VCaP (cell line): ENCODE measurements around the gene NPPC.

ENCODE experiments used
- H3K27ac ChIP-seq: fragments of 450-650 bp; 2 replicates; pipeline ENCODE4 v1.5.1; 2017
- CTCF ChIP-seq: fragments of 450-650 bp; conservative IDR thresholded peaks from 2 replicates; pipeline ENCODE4 v1.5.1; 2017; ENCODE audit warnings: mild to moderate bottlenecking, moderate library complexity

NPPC gene

GRCh38 chr2:231934441-231935206 lies 8.4 kb upstream of the NPPC start:
- TF ChIP-seq CTCF, result no peak

GRCh38 chr2:231933916-231934401 lies 7.8 kb upstream of the NPPC start:
- TF ChIP-seq CTCF, result no peak
- no peak overlapping the region for H3K27ac ChIP-seq

More at GRCh38 chr2:231934441-231935206, 8.4 kb upstream of the NPPC start:
- H3K27ac ChIP-seq, result no peak overlapping the region

GRCh38 chr2:231932985-231933915 lies 7.1 kb upstream of the NPPC start:
- no peak for TF ChIP-seq CTCF
- H3K27ac ChIP-seq, result no peak overlapping the region

- H3K27ac ChIP-seq, result no peak overlapping the region
- no peak for TF ChIP-seq CTCF
These were observed 6.4 kb upstream of the NPPC start for GRCh38 chr2:231932711-231932970.

- H3K27ac ChIP-seq, result no peak overlapping the region
- TF ChIP-seq CTCF, result no peak
These were observed 5.3 kb upstream of the NPPC start for GRCh38 chr2:231931481-231931915.

GRCh38 chr2:231930593-231931281 lies 4.5 kb upstream of the NPPC start:
- H3K27ac ChIP-seq, result no peak overlapping the region
- TF ChIP-seq CTCF, result no peak

- no peak overlapping the region for H3K27ac ChIP-seq
- TF ChIP-seq CTCF, result no peak
These were observed 3.9 kb upstream of the NPPC start for GRCh38 chr2:231929961-231930592.
